IPS-18a (cell line): ENCODE results near the gene DBNDD2.
A peak's percentile ranks its signal among the peaks of the same experiment; 100 is the strongest.

Source experiments
- H3K27ac ChIP-seq: one replicate; pipeline ENCODE4 v1.5.1; 2013; ENCODE audit warnings: low read length
- H3K27me3 ChIP-seq: one replicate; pipeline ENCODE4 v1.6.1; 2013; ENCODE audit warnings: mild to moderate bottlenecking, low read length; ENCODE audit not compliant: control insufficient read depth, insufficient read depth
- H3K36me3 ChIP-seq: one replicate; pipeline ENCODE4 v1.6.1; 2013; ENCODE audit warnings: low read depth, low read length; ENCODE audit not compliant: control insufficient read depth
- H3K4me1 ChIP-seq: one replicate; pipeline ENCODE4 v1.6.1; 2013; ENCODE audit warnings: low read depth, low read length; ENCODE audit not compliant: control insufficient read depth
- H3K4me3 ChIP-seq: one replicate; pipeline ENCODE4 v1.5.1; 2013; ENCODE audit warnings: low read length
- H3K9ac ChIP-seq: one replicate; pipeline ENCODE4 v1.6.1; 2013; ENCODE audit warnings: mild to moderate bottlenecking, low read length, moderate library complexity
- H3K9me3 ChIP-seq: one replicate; pipeline ENCODE4 v1.6.1; 2013; ENCODE audit warnings: low read depth, low read length; ENCODE audit not compliant: control insufficient read depth

Gene DBNDD2, protein sequence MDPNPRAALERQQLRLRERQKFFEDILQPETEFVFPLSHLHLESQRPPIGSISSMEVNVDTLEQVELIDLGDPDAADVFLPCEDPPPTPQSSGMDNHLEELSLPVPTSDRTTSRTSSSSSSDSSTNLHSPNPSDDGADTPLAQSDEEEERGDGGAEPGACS

GRCh38 chr20:45407783-45408645 is at the start of gene DBNDD2:
Gene DBNDD2 (plus strand): TSS chr20:45408289. CDS start chr20:45408468, 179 bp downstream.
- Histone ChIP-seq H3K27ac (no peak within 1 kb of the TSS), H3K4me1 (no peaks in the 10 kb centered on the region), H3K9ac (peak within 1 kb of the TSS; percentile 79), H3K9me3 (no peaks in the 10 kb centered on the region), H3K4me3 (peak within 1 kb of the TSS; percentile 88), H3K27me3 (peaks cover 43% of the 10 kb centered on the region), H3K36me3 (peaks cover 25% of the 10 kb centered on the region)

- Histone ChIP-seq H3K9me3 (no peaks in the 10 kb centered on the region), H3K27me3 (no peaks in the 10 kb centered on the region), H3K4me1 (peaks cover 9% of the 10 kb centered on the region), H3K9ac (no peak overlapping the region), H3K27ac (no peak overlapping the region), H3K36me3 (no peaks in the 10 kb centered on the region), H3K4me3 (no peak overlapping the region)
Measured at GRCh38 chr20:45359069-45359405, 49.1 kb upstream of the DBNDD2 start.

GRCh38 chr20:45359406-45360148 is 48.5 kb upstream of the DBNDD2 start:
- H3K27me3 ChIP-seq: no peaks in the 10 kb centered on the region
- peaks cover 9% of the 10 kb centered on the region for H3K4me1 ChIP-seq
- H3K9ac ChIP-seq: no peak overlapping the region
- H3K27ac ChIP-seq: no peak overlapping the region
- no peaks in the 10 kb centered on the region for H3K9me3 ChIP-seq
- H3K4me3 ChIP-seq: no peak overlapping the region
- no peaks in the 10 kb centered on the region for H3K36me3 ChIP-seq

GRCh38 chr20:45361793-45362192 is 46.3 kb upstream of the DBNDD2 start:
- Histone ChIP-seq H3K27me3 (no peaks in the 10 kb centered on the region), H3K4me3 (no peak overlapping the region), H3K27ac (no peak overlapping the region), H3K9me3 (no peaks in the 10 kb centered on the region), H3K4me1 (peaks cover 9% of the 10 kb centered on the region), H3K9ac (no peak overlapping the region), H3K36me3 (peaks cover 7% of the 10 kb centered on the region)

GRCh38 chr20:45362804-45363610 is 45.1 kb upstream of the DBNDD2 start, which contains the start of gene SYS1:
Gene SYS1 (plus strand): TSS chr20:45363156. CDS start chr20:45363532, 376 bp downstream.
- Histone ChIP-seq H3K4me1 (peaks cover 9% of the 10 kb centered on the region), H3K27ac (peak within 1 kb of the TSS; percentile 51), H3K36me3 (peaks cover 15% of the 10 kb centered on the region), H3K4me3 (peak within 1 kb of the TSS; percentile 95), H3K9ac (peak within 1 kb of the TSS; percentile 77), H3K9me3 (no peaks in the 10 kb centered on the region), H3K27me3 (no peaks in the 10 kb centered on the region)

DNA sequence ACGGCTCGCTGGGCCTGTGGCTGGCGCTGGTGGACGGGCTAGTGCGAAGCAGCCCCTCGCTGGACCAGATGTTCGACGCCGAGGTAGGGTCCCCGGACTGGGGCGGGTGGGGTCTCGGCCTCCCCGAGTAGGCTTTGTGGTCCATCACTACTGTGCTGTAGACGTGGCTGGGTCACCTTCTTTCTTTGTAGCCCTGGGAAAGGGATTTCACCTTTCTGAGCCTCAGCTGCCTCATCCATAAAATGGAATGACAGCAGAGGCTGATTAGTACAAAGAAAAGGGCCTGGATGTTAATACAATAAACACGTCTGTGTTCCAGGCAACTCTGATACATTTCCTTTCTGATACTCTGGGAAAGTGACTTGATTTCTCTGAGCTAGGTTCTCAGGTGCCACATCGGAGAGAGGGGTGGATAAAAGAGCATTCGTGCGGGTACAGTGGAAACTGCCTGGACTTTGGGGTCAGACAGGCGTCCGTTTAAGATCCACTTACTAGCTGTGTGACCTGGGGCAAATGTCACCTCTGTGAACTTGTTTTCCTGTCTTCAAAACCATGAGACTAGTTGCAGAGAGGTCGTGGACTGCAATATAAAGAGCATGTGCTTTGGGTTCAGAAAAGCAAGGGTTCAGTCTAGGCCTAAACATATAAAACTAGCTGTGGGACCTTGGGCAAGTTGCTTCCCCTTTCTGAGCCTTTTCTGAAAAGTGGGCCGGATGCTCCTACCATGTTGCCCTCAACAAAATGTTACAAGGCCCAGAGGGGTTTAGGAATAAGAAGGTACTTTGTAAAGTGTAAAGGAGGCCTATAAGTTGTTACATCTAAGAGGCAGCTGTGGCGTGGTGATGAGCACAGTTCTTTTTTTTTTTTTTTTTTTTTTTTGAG is 44.2 kb upstream of the DBNDD2 start:
- Histone ChIP-seq H3K4me1 (peaks cover 9% of the 10 kb centered on the region), H3K9ac (peak overlapping the region; percentile 77), H3K9me3 (no peaks in the 10 kb centered on the region), H3K27me3 (no peaks in the 10 kb centered on the region), H3K27ac (no peak overlapping the region), H3K4me3 (peak overlapping the region; percentile 95), H3K36me3 (peaks cover 21% of the 10 kb centered on the region)

- Histone ChIP-seq H3K27me3 (no peaks in the 10 kb centered on the region), H3K27ac (no peak overlapping the region), H3K9ac (no peak overlapping the region), H3K4me3 (no peak overlapping the region), H3K4me1 (peaks cover 5% of the 10 kb centered on the region), H3K36me3 (peaks cover 21% of the 10 kb centered on the region), H3K9me3 (no peaks in the 10 kb centered on the region)
Measured at GRCh38 chr20:45365444-45365970, 42.6 kb upstream of the DBNDD2 start.

DNA sequence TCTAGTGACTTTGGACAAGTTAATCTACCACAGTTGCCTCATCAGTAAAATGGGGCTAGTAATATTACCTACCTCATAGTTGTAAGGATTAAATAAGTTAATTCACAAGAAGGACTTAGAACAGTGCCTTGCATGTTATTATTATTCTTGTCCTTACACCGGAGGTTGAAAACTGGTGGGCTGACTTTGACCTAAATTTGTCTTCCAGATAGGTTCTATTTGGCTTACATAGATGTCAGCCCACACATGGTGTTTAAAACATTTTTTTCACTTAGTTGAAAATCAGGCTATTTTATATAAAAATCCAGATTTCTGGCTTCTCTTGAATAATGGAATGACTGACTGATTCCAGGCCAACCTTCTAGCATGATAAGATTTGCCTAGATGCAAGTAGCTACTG is 41.9 kb upstream of the DBNDD2 start:
- H3K27me3 ChIP-seq: no peaks in the 10 kb centered on the region
- H3K4me3 ChIP-seq: no peak overlapping the region
- H3K4me1 ChIP-seq: peaks cover 5% of the 10 kb centered on the region
- H3K27ac ChIP-seq: no peak overlapping the region
- H3K36me3 ChIP-seq: peaks cover 21% of the 10 kb centered on the region
- no peaks in the 10 kb centered on the region for H3K9me3 ChIP-seq
- no peak overlapping the region for H3K9ac ChIP-seq

- no peak overlapping the region for H3K4me3 ChIP-seq
- H3K27me3 ChIP-seq: no peaks in the 10 kb centered on the region
- no peak overlapping the region for H3K27ac ChIP-seq
- peaks cover 21% of the 10 kb centered on the region for H3K36me3 ChIP-seq
- no peaks in the 10 kb centered on the region for H3K9me3 ChIP-seq
- no peak overlapping the region for H3K9ac ChIP-seq
- H3K4me1 ChIP-seq: peaks cover 5% of the 10 kb centered on the region
Measured at GRCh38 chr20:45366631-45367030, 41.5 kb upstream of the DBNDD2 start.

DNA sequence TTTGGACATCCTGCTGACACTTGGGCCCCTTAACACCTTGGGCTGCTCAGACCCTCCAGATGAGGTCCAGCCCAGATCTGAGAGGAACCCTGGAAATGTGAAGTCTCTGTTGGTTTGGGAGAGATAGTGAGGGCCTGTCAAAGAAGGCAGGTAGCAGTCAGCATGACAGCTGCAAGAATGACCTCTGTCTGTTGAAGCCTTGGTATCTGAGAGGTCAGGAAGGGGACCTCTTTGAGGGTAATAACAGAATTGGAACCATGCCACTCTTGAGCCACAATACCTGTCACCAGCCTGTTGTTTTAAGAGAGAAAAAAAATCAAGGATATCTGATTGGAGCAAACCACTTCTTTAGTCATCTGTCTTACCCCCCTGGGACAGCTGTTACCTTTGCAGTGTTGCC is 41.0 kb upstream of the DBNDD2 start:
- H3K4me1 ChIP-seq: peaks cover 5% of the 10 kb centered on the region
- H3K9ac ChIP-seq: no peak overlapping the region
- H3K36me3 ChIP-seq: peaks cover 21% of the 10 kb centered on the region
- H3K27ac ChIP-seq: no peak overlapping the region
- no peaks in the 10 kb centered on the region for H3K27me3 ChIP-seq
- no peaks in the 10 kb centered on the region for H3K9me3 ChIP-seq
- H3K4me3 ChIP-seq: no peak overlapping the region
